ENCODE data around the gene CD300A.
"Not testable (repeated sequence)": the region's sequence is repeated elsewhere in the genome, so short reads cannot be mapped to it uniquely, and the experiment has no call there.

The CD300A gene

GRCh38 chr17:74518413-74518981, 52.1 kb downstream of the CD300A start:
- DNase-seq (ENCODE audit: low read depth, low spot score) = not testable (repeated sequence)

GRCh38 chr17:74520016-74520434, 53.6 kb downstream of the CD300A start:
- DNase-seq (ENCODE audit: low read depth, low spot score) = no peak

- no peak for DNase-seq (ENCODE audit: low read depth, low spot score)
Measured at GRCh38 chr17:74520790-74521480, 54.5 kb downstream of the CD300A start.

GRCh38 chr17:74521701-74522201, 55.3 kb downstream of the CD300A start:
- DNase-seq (ENCODE audit: low read depth, low spot score) = no peak

GRCh38 chr17:74522381-74523105, 56.1 kb downstream of the CD300A start:
- DNase-seq (ENCODE audit: low read depth, low spot score) = no peak

- no peak for DNase-seq (ENCODE audit: low read depth, low spot score)
Measured at GRCh38 chr17:74523308-74523707, 56.9 kb downstream of the CD300A start.

GRCh38 chr17:74524653-74525464, 58.4 kb downstream of the CD300A start:
- no peak for DNase-seq (ENCODE audit: low read depth, low spot score)

- no peak for DNase-seq (ENCODE audit: low read depth, low spot score)
Measured at GRCh38 chr17:74525465-74525725, 59.0 kb downstream of the CD300A start.

- no peak for DNase-seq (ENCODE audit: low read depth, low spot score)
Measured at GRCh38 chr17:74525781-74526288, 59.4 kb downstream of the CD300A start.

GRCh38 chr17:74526681-74527080, 60.2 kb downstream of the CD300A start:
- DNase-seq (ENCODE audit: low read depth, low spot score) = no peak

- no peak for DNase-seq (ENCODE audit: low read depth, low spot score)
Measured at GRCh38 chr17:74527081-74527480, 60.6 kb downstream of the CD300A start.

GRCh38 chr17:74527756-74528155, 61.3 kb downstream of the CD300A start:
- DNase-seq (ENCODE audit: low read depth, low spot score) = no peak

GRCh38 chr17:74528491-74529199, 62.2 kb downstream of the CD300A start:
- no peak for DNase-seq (ENCODE audit: low read depth, low spot score)

- DNase-seq (ENCODE audit: low read depth, low spot score) = no peak
Measured at GRCh38 chr17:74529243-74529642, 62.8 kb downstream of the CD300A start.

GRCh38 chr17:74530831-74531150, 64.4 kb downstream of the CD300A start:
- DNase-seq (ENCODE audit: low read depth, low spot score) = no peak

- no peak for DNase-seq (ENCODE audit: low read depth, low spot score)
Measured at GRCh38 chr17:74531231-74531761, 64.9 kb downstream of the CD300A start, which contains the start of gene CD300LB. TSS of gene CD300LB (minus strand) at chr17:74531475. CDS start at chr17:74531350, 125 bp downstream.

GRCh38 chr17:74532115-74532514, 65.7 kb downstream of the CD300A start:
- no peak for DNase-seq (ENCODE audit: low read depth, low spot score)
